BJ (cell line): ENCODE data around the gene GNG12. TPM values are rescaled to one million over a fixed set of nuclear protein-coding genes. Genes with fewer than 3 reads are reported as not detected.

Source experiments
- CTCF ChIA-PET: fragments of 350-600 bp; formaldehyde crosslinking; extraction: SDS; loops from one replicate; lab custom pipeline; 2021; ENCODE audit warnings: antibody characterized with exemption, inconsistent platforms; lab: Yijun Ruan, JAX
- POLR2A ChIA-PET: fragments of 300-600 bp; sonication (Branson Sonifier 250); formaldehyde crosslinking; extraction: SDS; loops from one replicate; lab custom pipeline; 2021; ENCODE audit warnings: antibody characterized with exemption; lab: Charles Lee
- DNase-seq: peaks from one replicate; pipeline ENCODE4 v3.0.0-alpha.2; 2011; ENCODE audit warnings: low read depth
- H3K27me3 ChIP-seq: 2 replicates; pipeline ENCODE4 v1.6.0; 2011; ENCODE audit warnings: low read length; ENCODE audit not compliant: control insufficient read depth, insufficient read depth
- H3K36me3 ChIP-seq: 2 replicates; pipeline ENCODE4 v1.5.1; 2011; ENCODE audit warnings: low read length; ENCODE audit not compliant: control insufficient read depth, insufficient read depth
- H3K4me3 ChIP-seq: 2 replicates; pipeline ENCODE4 v1.5.1; 2011; ENCODE audit warnings: low read depth, mild to moderate bottlenecking, control low read depth, low read length
- CTCF ChIP-seq: IDR thresholded peaks from 2 replicates; pipeline ENCODE4 v1.5.1; 2011; ENCODE audit warnings: low read depth, mild to moderate bottlenecking, control low read depth, inconsistent platforms, low read length, moderate library complexity; ENCODE audit not compliant: insufficient read depth
- polyA plus RNA-seq: library from polyadenylated mRNA; depleted of rRNA; stranded (reverse); fragments of >200 nt; gene quantifications from 2 replicates; pipeline ENCODE4 v1.2.3, GENCODE V29; 2011

Gene GNG12
- polyA plus RNA-seq, 1 experiment, result 99.6 TPM

DNA sequence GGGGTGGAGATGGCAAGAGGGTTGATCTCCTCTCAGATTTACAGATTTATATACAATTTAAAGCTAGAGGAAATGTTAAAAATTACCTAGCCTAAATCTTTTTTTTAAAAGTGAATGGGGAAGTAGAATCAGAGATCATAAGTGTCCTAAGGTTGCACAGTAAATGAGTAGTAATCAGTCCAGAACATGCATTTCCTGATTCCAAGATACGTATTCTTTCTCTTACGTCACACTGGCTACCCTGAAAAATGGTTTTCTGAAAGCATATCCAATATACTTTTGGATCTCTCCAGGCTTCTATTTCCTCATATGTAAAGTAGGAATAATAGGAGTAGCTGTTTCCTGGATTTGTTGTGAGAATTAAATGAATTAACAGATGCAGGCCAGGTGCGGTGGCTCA, 136.6 kb downstream of the GNG12 start:
- TF ChIP-seq CTCF, result no peak
- H3K27me3 ChIP-seq, result no peaks in the 10 kb centered on the region
- ChIA-PET CTCF (interaction anchor here (1.4 kb wide), 1 partner anchor 64 kb away, joined by 5 read pairs; no protein-coding TSS in a partner anchor), POLR2A (no interaction called here)
- H3K4me3 ChIP-seq, result no peak overlapping the region
- no peak for DNase-seq
- H3K36me3 ChIP-seq, result no peaks in the 10 kb centered on the region; the same call in 1 of the 2 replicates

DNA sequence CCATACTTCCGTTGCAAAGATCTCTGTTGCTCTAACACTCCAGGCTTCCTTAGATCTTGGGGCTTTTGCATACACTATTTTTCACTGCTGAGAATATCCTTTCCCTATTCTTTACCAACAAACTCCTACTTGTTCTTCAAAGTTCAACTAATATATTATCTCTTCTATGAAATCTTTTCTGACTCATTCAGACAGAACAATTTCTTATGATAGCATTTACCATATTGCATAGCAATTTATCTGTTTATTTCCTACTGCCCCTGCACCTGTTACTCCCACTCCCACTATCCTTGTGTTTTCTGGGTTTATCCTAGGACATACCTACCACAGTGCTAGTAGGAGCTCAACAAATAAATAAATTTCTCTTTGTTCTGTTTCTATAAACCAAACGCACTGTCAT, 137.3 kb downstream of the GNG12 start:
- no peaks in the 10 kb centered on the region for H3K27me3 ChIP-seq
- TF ChIP-seq CTCF, result no peak
- ChIA-PET CTCF (interaction anchor here (1.4 to 1.8 kb wide), 2 partner anchors 8 to 64 kb away, joined by 3 to 5 read pairs; no protein-coding TSS in a partner anchor), POLR2A (no interaction called here)
- no peak for DNase-seq
- no peaks in the 10 kb centered on the region for H3K36me3 ChIP-seq
- no peak overlapping the region for H3K4me3 ChIP-seq

DNA sequence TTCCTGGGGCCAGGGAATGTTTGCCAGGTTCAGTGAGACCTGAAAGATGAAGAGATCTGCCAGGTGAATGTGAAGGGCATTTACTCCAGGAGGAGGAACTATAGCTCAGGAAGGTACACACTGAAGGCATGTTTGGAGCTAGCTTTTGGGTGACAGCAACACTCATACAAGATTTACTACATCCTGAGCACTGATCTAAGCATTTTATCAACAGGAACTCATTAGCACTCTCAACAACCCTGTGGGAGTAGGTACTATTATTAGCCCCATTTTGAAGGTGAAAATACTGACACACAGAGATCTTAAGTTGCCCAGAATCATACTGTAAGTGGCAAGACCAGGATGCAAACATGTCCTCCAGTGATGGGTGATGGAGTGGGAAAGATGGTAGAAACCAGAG, 141.6 kb downstream of the GNG12 start:
- Histone ChIP-seq H3K4me3 (no peak overlapping the region), H3K27me3 (no peaks in the 10 kb centered on the region), H3K36me3 (peaks cover 5% of the 10 kb centered on the region)
- ChIA-PET POLR2A (interaction anchor here (0.6 to 0.7 kb wide), 2 partner anchors 54 to 258 kb away, joined by 3 to 9 read pairs; no protein-coding TSS in a partner anchor), CTCF (interaction anchor here (1.1 to 3.4 kb wide), 4 partner anchors 9 to 159 kb away, joined by 3 to 11 read pairs (median 5); no protein-coding TSS in a partner anchor)
- DNase-seq, result no peak
- no peak for TF ChIP-seq CTCF

GRCh38 chr1:67690411-67690810, 142.9 kb downstream of the GNG12 start:
- no peak for TF ChIP-seq CTCF
- DNase-seq, result no peak
- no peak overlapping the region for H3K4me3 ChIP-seq
- ChIA-PET POLR2A (interaction anchor here (0.6 kb wide), 1 partner anchor 119 kb away, joined by 5 read pairs; no protein-coding TSS in a partner anchor), CTCF (interaction anchor here (3.4 kb wide), 1 partner anchor 70 kb away, joined by 11 read pairs; no protein-coding TSS in a partner anchor)
- no peaks in the 10 kb centered on the region for H3K27me3 ChIP-seq
- peaks cover 8% of the 10 kb centered on the region for H3K36me3 ChIP-seq

DNA sequence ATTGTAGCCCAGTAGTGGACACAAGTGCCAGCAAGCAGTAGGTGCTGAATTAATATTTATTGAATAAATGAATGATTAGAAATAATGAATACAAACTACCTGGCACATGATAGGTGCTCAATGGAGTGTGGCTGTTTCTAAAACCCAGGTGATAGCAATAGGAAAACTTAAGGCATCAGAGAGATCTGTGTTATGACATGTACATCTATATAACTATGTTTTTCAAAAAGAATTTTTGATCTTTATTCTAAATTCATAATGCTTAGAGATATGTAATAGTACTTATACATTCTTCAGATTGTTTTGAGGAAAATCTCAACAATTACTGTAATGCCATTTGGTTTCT, 143.3 kb downstream of the GNG12 start:
- ChIA-PET CTCF (interaction anchor here (1.1 to 3.4 kb wide), 2 partner anchors 12 to 70 kb away, joined by 3 to 11 read pairs; no protein-coding TSS in a partner anchor), POLR2A (no interaction called here)
- Histone ChIP-seq H3K36me3 (peaks cover 8% of the 10 kb centered on the region), H3K27me3 (no peaks in the 10 kb centered on the region), H3K4me3 (no peak overlapping the region)
- TF ChIP-seq CTCF, result no peak
- DNase-seq, result no peak
